Panc1 (cell line): ENCODE data around the gene SCAP. TPM values are rescaled to one million over a fixed set of nuclear protein-coding genes. Genes with fewer than 3 reads are reported as not detected.

Experiments
- ATAC-seq: fragments of 200-7000 bp; cut with Tn5 transposase; 2 replicates; pipeline ENCODE4 v1.9.1; 2020; ENCODE audit warnings: mild to moderate bottlenecking, moderate library complexity
- BruUV-seq: library from RNA; stranded (reverse); fragments of 400-500 nt; replicated peaks from 2 replicates; lab custom pipeline; 2021; lab: Mats Ljungman, UMichigan
- CTCF ChIA-PET: fragments of 300-600 bp; sonication (Branson Sonifier 250); formaldehyde crosslinking; loops from one replicate; lab custom pipeline; 2022; ENCODE audit warnings: antibody characterized with exemption; lab: Charles Lee
- POLR2A ChIA-PET: fragments of 300-600 bp; sonication (Branson Sonifier 250); formaldehyde crosslinking; loops from one replicate; lab custom pipeline; 2022; ENCODE audit warnings: antibody characterized with exemption; lab: Charles Lee
- DNase-seq: peaks from one replicate; pipeline ENCODE4 v3.0.0-alpha.2; 2010; ENCODE audit warnings: low read depth, low spot score
- H3K27ac ChIP-seq: 2 replicates; pipeline ENCODE4 v1.5.1; 2011; ENCODE audit warnings: mild to moderate bottlenecking, low read length, inconsistent platforms
- H3K27me3 ChIP-seq: fragments of 200-500 bp; sonication (Bioruptor generic); 2 replicates; pipeline ENCODE4 v1.6.0; 2014; ENCODE audit warnings: low read length, inconsistent platforms; ENCODE audit not compliant: control insufficient read depth, insufficient read depth
- H3K36me3 ChIP-seq: fragments of 200-500 bp; sonication (Bioruptor generic); 2 replicates; pipeline ENCODE4 v1.5.1; 2014; ENCODE audit warnings: inconsistent platforms, mild to moderate bottlenecking, low read length, moderate library complexity; ENCODE audit not compliant: control insufficient read depth, insufficient read depth
- H3K4me1 ChIP-seq: 2 replicates; pipeline ENCODE4 v1.5.1; 2011; ENCODE audit warnings: inconsistent platforms, mild to moderate bottlenecking, low read length, moderate library complexity; ENCODE audit not compliant: control insufficient read depth, insufficient read depth
- H3K4me3 ChIP-seq, 2 experiments: 2 replicates each; pipeline ENCODE4 v1.5.1; 2011 to 2012; ENCODE audit warnings: low read depth in 2 of 2, low read length in 2 of 2, mild to moderate bottlenecking in 2 of 2, inconsistent platforms in 1 of 2, moderate library complexity in 1 of 2
- H3K9me3 ChIP-seq: fragments of 200-500 bp; sonication (Bioruptor generic); 2 replicates; pipeline ENCODE4 v1.5.1; 2014; ENCODE audit warnings: low read depth, mild to moderate bottlenecking, inconsistent platforms, low read length, moderate library complexity; ENCODE audit not compliant: control insufficient read depth, insufficient read depth
- CTCF ChIP-seq: fragments of 450-650 bp; IDR thresholded peaks from 2 replicates; pipeline ENCODE4 v1.5.1; 2017; ENCODE audit warnings: mild to moderate bottlenecking
- POLR2AphosphoS5 ChIP-seq: IDR thresholded peaks from 2 replicates; pipeline ENCODE4 v1.6.1; 2012; ENCODE audit warnings: mild to moderate bottlenecking, low read depth, low read length, moderate library complexity
- SIN3A ChIP-seq: IDR thresholded peaks from 2 replicates; pipeline ENCODE4 v1.6.1; 2012; ENCODE audit warnings: low read depth, mild to moderate bottlenecking, low read length, moderate library complexity, borderline replicate concordance; ENCODE audit not compliant: insufficient read depth
- TCF7L2 ChIP-seq: IDR thresholded peaks from 2 replicates; pipeline ENCODE4 v1.6.1; 2011; ENCODE audit warnings: mild to moderate bottlenecking, low read depth, low read length, inconsistent platforms
- in situ Hi-C: cut with HindIII; loops from 2 replicates; pipeline ENCODE4 v1.10.0; 2016; ENCODE audit warnings: low sequenced_read_pairs, low pct_unique_long_range_greater_than_20kb
- intact Hi-C: fragments of 100-400 bp; cut with micrococcal nuclease; formaldehyde crosslinking; loops from one replicate; pipeline ENCODE4 v1.10.0; 2022; ENCODE audit not compliant: unreplicated experiment
- total RNA-seq: library from RNA; stranded (reverse); gene quantifications from one replicate; pipeline ENCODE4 v1.2.1, GENCODE V29; 2021; ENCODE audit not compliant: unreplicated experiment
- TF ChIP-seq, protein P1 (sequence below), 2 experiments: IDR thresholded peaks; 2 replicates each; pipeline ENCODE4 v1.6.1; 2011 to 2012; ENCODE audit warnings: low read depth in 2 of 2, control low read depth in 1 of 2, low read length in 1 of 2, mild to moderate bottlenecking in 1 of 2, moderate library complexity in 1 of 2; ENCODE audit not compliant: insufficient read depth in 1 of 2

SCAP gene
- total RNA-seq, 1 experiment from 2014 or later = 49.7 TPM

DNA sequence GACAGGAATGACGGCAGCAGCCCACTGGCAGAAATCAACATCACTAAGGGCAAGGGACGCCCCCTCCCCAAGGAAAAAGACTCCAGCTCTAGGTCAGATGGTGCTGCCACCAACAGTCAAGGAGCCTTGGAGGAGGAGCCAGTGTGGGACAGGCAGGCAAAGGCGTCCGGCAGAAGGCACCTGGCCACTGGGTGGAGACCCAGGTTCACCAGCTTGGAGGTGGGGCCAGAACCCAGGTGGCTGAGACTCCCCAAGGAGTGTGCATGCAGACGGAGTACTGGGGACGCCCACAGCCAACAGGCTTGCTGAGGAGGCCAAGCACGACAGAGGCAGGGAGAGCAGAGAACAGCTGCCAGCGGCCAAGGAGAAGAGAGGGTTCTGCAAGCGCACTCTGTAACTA, 59.7 kb downstream of the SCAP start:
- CTCF ChIA-PET = no interaction called here
- ATAC-seq (no peak), DNase-seq (no peak)

GRCh38 chr3:47414666-47415587, 60.8 kb downstream of the SCAP start:
- intact Hi-C loops (no loop called here), in situ Hi-C loops (no loop called here)
- POLR2A ChIA-PET = no interaction called here
- CTCF ChIA-PET = no interaction called here
- Histone ChIP-seq H3K27me3 (no peaks in the 10 kb centered on the region), H3K4me3 (no peak overlapping the region), H3K36me3 (no peaks in the 10 kb centered on the region), H3K9me3 (no peaks in the 10 kb centered on the region), H3K27ac (no peak overlapping the region), H3K4me1 (no peaks in the 10 kb centered on the region)
- BruUV-seq = no TSS peak
- DNase-seq (no peak), ATAC-seq (no peak)
- TF ChIP-seq POLR2AphosphoS5 = no peak
- TF ChIP-seq TCF7L2 = no peak

More for the DNA sequence above, 59.7 kb downstream of the SCAP start:
- H3K9me3 ChIP-seq = no peaks in the 10 kb centered on the region
- H3K27me3 ChIP-seq = no peaks in the 10 kb centered on the region
- no peak overlapping the region for H3K4me3 ChIP-seq
- H3K4me1 ChIP-seq = no peaks in the 10 kb centered on the region
- intact Hi-C loops (no loop called here), in situ Hi-C loops (no loop called here)
- H3K36me3 ChIP-seq = no peaks in the 10 kb centered on the region
- POLR2A ChIA-PET = no interaction called here
- TF ChIP-seq CTCF (no peak), SIN3A (no peak), POLR2AphosphoS5 (no peak), TCF7L2 (no peak)
- TF ChIP-seq, protein P1, sequence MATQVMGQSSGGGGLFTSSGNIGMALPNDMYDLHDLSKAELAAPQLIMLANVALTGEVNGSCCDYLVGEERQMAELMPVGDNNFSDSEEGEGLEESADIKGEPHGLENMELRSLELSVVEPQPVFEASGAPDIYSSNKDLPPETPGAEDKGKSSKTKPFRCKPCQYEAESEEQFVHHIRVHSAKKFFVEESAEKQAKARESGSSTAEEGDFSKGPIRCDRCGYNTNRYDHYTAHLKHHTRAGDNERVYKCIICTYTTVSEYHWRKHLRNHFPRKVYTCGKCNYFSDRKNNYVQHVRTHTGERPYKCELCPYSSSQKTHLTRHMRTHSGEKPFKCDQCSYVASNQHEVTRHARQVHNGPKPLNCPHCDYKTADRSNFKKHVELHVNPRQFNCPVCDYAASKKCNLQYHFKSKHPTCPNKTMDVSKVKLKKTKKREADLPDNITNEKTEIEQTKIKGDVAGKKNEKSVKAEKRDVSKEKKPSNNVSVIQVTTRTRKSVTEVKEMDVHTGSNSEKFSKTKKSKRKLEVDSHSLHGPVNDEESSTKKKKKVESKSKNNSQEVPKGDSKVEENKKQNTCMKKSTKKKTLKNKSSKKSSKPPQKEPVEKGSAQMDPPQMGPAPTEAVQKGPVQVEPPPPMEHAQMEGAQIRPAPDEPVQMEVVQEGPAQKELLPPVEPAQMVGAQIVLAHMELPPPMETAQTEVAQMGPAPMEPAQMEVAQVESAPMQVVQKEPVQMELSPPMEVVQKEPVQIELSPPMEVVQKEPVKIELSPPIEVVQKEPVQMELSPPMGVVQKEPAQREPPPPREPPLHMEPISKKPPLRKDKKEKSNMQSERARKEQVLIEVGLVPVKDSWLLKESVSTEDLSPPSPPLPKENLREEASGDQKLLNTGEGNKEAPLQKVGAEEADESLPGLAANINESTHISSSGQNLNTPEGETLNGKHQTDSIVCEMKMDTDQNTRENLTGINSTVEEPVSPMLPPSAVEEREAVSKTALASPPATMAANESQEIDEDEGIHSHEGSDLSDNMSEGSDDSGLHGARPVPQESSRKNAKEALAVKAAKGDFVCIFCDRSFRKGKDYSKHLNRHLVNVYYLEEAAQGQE (IDR thresholded peaks at IDR 0.05; ENCODE audit: insufficient read depth in 1 of 2, low read depth in 2 of 2, low read length in 1 of 2) = no peak
- no peak overlapping the region for H3K27ac ChIP-seq
- no TSS peak for BruUV-seq

DNA sequence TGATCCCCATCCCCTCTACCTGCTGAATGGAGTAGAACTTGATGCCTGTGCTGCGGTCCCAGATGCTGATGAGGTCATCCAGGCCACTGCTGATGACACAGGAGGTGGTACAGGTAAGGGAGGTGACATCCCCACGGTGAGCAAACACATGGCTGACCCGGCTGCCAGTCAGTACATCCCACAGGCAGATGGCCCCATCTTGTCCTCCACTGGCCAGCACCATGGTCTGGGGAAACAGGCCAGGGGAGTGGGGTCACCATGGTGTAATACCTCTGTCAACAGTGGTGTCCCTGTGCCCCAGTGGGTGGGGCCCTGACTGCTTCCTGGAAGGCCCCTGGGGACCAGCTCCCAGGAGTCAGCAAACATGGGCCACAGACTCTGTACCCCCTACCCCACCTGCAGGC, 61.6 kb downstream of the SCAP start:
- in situ Hi-C loops (no loop called here), intact Hi-C loops (no loop called here)
- TF ChIP-seq, protein P1 (IDR thresholded peaks at IDR 0.05; ENCODE audit: insufficient read depth in 1 of 2, low read depth in 2 of 2, low read length in 1 of 2) = no peak
- TF ChIP-seq SIN3A = no peak
- no peak for TF ChIP-seq TCF7L2
- no peak for TF ChIP-seq POLR2AphosphoS5
- no peak for TF ChIP-seq CTCF
- ATAC-seq = no peak
- CTCF ChIA-PET = no interaction called here
- Histone ChIP-seq H3K36me3 (no peaks in the 10 kb centered on the region), H3K27me3 (no peaks in the 10 kb centered on the region), H3K4me3 (no peak overlapping the region), H3K9me3 (no peaks in the 10 kb centered on the region), H3K4me1 (no peaks in the 10 kb centered on the region), H3K27ac (no peak overlapping the region)
- BruUV-seq = no TSS peak
- POLR2A ChIA-PET = no interaction called here
- DNase-seq = no peak
